Astrocyte of the spinal cord (primary cell): Measurements from ENCODE around the gene PLXDC2.

ENCODE experiments used
- DNase-seq: peaks from one replicate; pipeline ENCODE4 v3.0.0; 2011; ENCODE audit warnings: low read depth, low spot score
- H3K4me3 ChIP-seq: 2 replicates; pipeline ENCODE4 v1.5.1; 2011; ENCODE audit warnings: low read depth, mild to moderate bottlenecking, low read length, moderate library complexity
- CTCF ChIP-seq: IDR thresholded peaks from 2 replicates; pipeline ENCODE4 v1.5.1; 2012; ENCODE audit warnings: low read depth, mild to moderate bottlenecking, low read length, inconsistent platforms
- in situ Hi-C: cut with HindIII; loops from 2 replicates; pipeline ENCODE4 v1.10.0; 2017; ENCODE audit warnings: low sequenced_read_pairs

PLXDC2 gene

GRCh38 chr10:19936289-19936688 is 120.1 kb downstream of the PLXDC2 start:
- TF ChIP-seq CTCF = no peak
- no peak for DNase-seq
- H3K4me3 ChIP-seq = no peak overlapping the region
- in situ Hi-C loops = no loop called here

- no peak for DNase-seq
These were observed 121.8 kb downstream of the PLXDC2 start for GRCh38 chr10:19937989-19938388.

GRCh38 chr10:19941206-19941880 is 125.1 kb downstream of the PLXDC2 start:
- TF ChIP-seq CTCF = no peak
- in situ Hi-C loops = no loop called here
- DNase-seq = no peak
- no peak overlapping the region for H3K4me3 ChIP-seq

More at GRCh38 chr10:19937989-19938388, 121.8 kb downstream of the PLXDC2 start:
- H3K4me3 ChIP-seq = no peak overlapping the region
- TF ChIP-seq CTCF = no peak
- in situ Hi-C loops = no loop called here

- H3K4me3 ChIP-seq = no peak overlapping the region
- DNase-seq = no peak
- in situ Hi-C loops = no loop called here
- TF ChIP-seq CTCF = no peak
These were observed 128.9 kb downstream of the PLXDC2 start for GRCh38 chr10:19944911-19945663.

- in situ Hi-C loops = no loop called here
These were observed 130.0 kb downstream of the PLXDC2 start for GRCh38 chr10:19946245-19946644.

GRCh38 chr10:19946791-19947190 is 130.6 kb downstream of the PLXDC2 start:
- DNase-seq = no peak
- no peak for TF ChIP-seq CTCF
- no peak overlapping the region for H3K4me3 ChIP-seq
- in situ Hi-C loops = no loop called here

More at GRCh38 chr10:19946245-19946644, 130.0 kb downstream of the PLXDC2 start:
- TF ChIP-seq CTCF = no peak
- no peak overlapping the region for H3K4me3 ChIP-seq
- no peak for DNase-seq
